Glutamatergic neuron (in vitro differentiated cells): Measurements from ENCODE around the gene LRRC73. TPM values are rescaled to one million over a fixed set of nuclear protein-coding genes. Genes with fewer than 3 reads are reported as not detected.

Experiments
- DNase-seq: peaks from one replicate; pipeline ENCODE4 v3.0.0; 2022
- H3K27ac Mint-ChIP-seq: one replicate; pipeline ENCODE4 v1.8.0; 2020; ENCODE audit warnings: mild to moderate bottlenecking, mixed read lengths, inconsistent platforms; ENCODE audit not compliant: unreplicated experiment
- H3K27me3 Mint-ChIP-seq: one replicate; pipeline ENCODE4 v1.8.0; 2020; ENCODE audit warnings: mild to moderate bottlenecking, moderate library complexity, mixed read lengths, inconsistent platforms; ENCODE audit not compliant: unreplicated experiment
- H3K36me3 Mint-ChIP-seq: one replicate; pipeline ENCODE4 v1.8.0; 2020; ENCODE audit warnings: mild to moderate bottlenecking, mixed read lengths, inconsistent platforms; ENCODE audit not compliant: unreplicated experiment
- H3K4me1 Mint-ChIP-seq: one replicate; pipeline ENCODE4 v1.8.0; 2020; ENCODE audit warnings: mild to moderate bottlenecking, low read depth, mixed read lengths, inconsistent platforms; ENCODE audit not compliant: unreplicated experiment
- H3K4me3 Mint-ChIP-seq: one replicate; pipeline ENCODE4 v1.8.0; 2020; ENCODE audit warnings: mild to moderate bottlenecking, mixed read lengths, inconsistent platforms; ENCODE audit not compliant: unreplicated experiment
- H3K9me3 Mint-ChIP-seq: one replicate; pipeline ENCODE4 v1.8.0; 2020; ENCODE audit warnings: mild to moderate bottlenecking, moderate library complexity, mixed read lengths, inconsistent platforms; ENCODE audit not compliant: unreplicated experiment
- total RNA-seq: library from RNA; stranded (reverse); fragmentation: NEBNext Ultra II Directional; extraction: Animal tissue kit (Norgen Biotek cat#: 25700); gene quantifications from one replicate; pipeline ENCODE4 v1.2.1, GENCODE V29; 2021; ENCODE audit not compliant: unreplicated experiment
- TF ChIP-seq, protein P1 (sequence below): fragments of 200-600 bp; sonication (generic); IDR thresholded peaks from one replicate; pipeline ENCODE4 v1.5.0; 2021; ENCODE audit not compliant: partially characterized antibody, unreplicated experiment

Gene LRRC73
- total RNA-seq, 1 donor from 2014 or later = 1.2 TPM

DNA sequence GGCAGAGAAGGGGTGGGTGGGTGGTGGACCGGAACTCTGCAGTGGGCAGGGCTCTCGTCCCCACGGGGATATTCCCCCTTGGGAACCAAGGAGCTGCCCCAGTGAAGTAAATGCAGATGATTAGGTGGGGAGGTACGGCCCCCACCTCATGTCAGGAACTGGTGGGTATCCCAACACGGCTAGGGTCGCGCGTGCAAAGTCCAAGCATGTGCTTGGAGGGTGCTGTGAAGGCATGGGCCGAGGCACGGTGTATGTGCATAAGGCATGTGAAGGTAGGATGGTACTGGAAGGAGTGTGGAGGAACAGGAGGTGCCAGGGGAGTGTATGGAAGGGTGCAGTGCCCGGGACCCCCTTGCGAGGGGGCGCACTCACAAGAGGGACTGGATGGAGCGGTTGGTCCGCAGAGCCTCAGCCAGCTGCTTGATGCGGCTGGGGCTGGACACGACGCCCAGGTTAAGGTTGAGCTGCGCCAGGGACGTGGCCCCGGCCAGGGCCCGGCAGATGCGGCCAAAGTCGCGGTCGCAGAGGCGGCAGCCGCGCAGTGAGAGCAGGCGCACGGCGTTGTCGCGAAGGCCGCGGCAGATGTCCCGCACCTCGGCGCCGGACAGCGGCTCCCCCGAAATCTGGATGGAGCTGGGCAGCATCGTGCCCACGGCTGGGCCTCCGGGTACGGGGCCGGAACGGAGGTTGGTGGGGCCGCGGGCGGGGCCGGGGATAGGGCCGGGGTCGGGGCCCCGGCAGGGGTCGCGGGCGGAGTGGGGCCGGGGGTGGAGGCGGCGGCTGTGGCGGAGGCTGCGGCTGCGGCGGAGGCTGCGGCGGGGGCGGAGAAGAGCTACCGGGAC is 783 bp downstream of the LRRC73 start:
- DNase-seq = peak; percentile 61
- TF ChIP-seq, protein P1, sequence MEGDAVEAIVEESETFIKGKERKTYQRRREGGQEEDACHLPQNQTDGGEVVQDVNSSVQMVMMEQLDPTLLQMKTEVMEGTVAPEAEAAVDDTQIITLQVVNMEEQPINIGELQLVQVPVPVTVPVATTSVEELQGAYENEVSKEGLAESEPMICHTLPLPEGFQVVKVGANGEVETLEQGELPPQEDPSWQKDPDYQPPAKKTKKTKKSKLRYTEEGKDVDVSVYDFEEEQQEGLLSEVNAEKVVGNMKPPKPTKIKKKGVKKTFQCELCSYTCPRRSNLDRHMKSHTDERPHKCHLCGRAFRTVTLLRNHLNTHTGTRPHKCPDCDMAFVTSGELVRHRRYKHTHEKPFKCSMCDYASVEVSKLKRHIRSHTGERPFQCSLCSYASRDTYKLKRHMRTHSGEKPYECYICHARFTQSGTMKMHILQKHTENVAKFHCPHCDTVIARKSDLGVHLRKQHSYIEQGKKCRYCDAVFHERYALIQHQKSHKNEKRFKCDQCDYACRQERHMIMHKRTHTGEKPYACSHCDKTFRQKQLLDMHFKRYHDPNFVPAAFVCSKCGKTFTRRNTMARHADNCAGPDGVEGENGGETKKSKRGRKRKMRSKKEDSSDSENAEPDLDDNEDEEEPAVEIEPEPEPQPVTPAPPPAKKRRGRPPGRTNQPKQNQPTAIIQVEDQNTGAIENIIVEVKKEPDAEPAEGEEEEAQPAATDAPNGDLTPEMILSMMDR = no peak
- Mint-ChIP-seq H3K4me1 (peaks cover 11% of the 10 kb centered on the region), H3K27me3 (peaks cover 20% of the 10 kb centered on the region), H3K9me3 (peaks cover 6% of the 10 kb centered on the region), H3K36me3 (peaks cover 4% of the 10 kb centered on the region), H3K27ac (peak overlapping the region; percentile 50), H3K4me3 (peak overlapping the region; percentile 91)

DNA sequence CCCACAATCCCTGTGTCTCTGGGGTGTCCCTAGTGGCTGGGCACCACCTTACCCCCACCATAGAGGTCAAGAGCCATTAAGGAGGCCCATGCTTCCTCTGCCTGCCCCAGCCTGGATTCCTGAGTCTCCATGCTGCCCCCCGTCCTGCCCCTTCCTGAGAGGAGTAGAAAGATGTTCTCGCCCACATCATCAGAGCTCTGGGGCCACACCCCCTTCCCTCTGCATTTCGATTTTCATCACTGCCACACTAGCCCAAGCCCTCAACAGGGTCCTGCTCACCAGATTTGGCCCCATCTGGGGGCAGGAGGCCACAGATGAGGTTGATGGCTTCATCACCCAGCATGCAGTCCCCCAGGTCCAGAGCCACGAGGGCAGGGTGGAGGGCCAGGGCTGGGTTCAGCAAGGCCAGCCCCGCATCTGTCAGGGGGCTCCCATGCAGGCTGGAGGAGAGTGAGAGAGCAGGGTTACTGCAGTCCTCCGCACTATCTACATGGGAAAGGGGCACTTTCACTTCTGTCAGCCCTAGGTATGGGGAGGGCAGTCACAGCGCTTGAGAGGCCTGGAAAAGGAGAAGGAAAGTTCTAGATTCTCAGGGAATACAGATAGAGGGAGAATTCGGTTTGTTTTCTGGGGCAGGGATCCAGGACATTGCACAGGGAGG is 1.5 kb downstream of the LRRC73 start:
- TF ChIP-seq, protein P1 = no peak
- H3K36me3 Mint-ChIP-seq = peaks cover 4% of the 10 kb centered on the region
- peak overlapping the region; percentile 91 for H3K4me3 Mint-ChIP-seq
- peaks cover 9% of the 10 kb centered on the region for H3K4me1 Mint-ChIP-seq
- DNase-seq = no peak
- peaks cover 20% of the 10 kb centered on the region for H3K27me3 Mint-ChIP-seq
- H3K27ac Mint-ChIP-seq = peak overlapping the region; percentile 63
- peaks cover 6% of the 10 kb centered on the region for H3K9me3 Mint-ChIP-seq

DNA sequence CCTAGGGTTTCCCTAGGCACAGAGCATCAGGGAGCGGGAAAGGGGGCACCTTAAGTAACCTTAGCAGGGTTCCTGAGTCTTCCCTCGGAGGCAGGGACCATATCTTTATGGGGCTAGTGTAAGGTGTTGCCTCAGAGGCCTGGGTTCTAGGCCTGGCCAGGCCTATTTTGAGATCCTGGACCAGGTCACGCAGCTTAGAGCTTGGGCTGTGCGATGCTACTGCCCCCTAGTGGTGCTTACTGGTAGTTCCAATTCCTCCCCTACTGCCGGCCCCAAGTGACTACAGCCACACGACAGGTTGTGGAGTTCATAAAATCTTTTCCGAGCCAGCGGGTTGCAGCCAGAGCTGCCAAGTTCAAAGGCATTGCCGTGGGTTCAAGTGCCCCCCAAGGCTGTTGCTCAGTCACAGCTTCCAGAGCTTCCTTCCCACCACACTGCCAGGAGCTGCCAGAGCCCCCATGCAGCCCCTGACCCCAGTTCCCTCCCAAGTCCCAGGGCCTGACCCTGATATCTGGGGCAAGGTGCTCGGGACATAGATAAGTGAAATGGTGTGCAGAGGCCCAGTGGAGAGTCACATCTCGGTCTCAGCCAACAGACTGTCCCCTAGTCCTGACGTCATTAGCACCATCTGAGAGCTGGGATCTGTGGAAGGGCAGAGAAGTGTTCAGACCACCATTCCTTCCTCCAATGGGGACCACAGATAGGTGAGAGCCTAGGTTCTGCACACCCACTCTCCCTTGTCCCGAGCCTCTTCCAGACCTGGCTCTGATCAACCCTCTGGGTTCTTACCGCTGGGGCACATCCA is 3.3 kb downstream of the LRRC73 start:
- TF ChIP-seq, protein P1 = peak; percentile 97
- peaks cover 8% of the 10 kb centered on the region for H3K9me3 Mint-ChIP-seq
- H3K36me3 Mint-ChIP-seq = peaks cover 4% of the 10 kb centered on the region

DNA sequence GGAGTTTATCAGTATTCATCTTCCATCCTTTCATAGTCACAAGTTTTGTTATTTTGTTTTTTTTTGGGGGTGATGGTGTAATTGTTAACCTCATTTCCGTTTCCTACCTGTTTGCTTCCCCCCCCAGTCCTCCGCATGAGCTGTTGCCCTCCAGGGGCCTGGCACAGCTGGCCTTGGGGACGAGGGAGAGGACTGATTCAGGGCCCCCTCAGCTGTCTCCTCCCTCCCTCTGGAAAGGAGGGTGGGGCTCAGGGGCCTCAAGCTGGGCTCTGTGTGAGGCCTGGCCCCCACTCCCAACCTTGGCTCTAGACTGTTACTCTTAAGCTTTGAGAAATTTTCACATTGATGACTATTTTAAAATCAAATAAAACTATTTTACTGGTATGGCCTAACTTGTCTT is 4.0 kb downstream of the LRRC73 start:
- no peaks in the 10 kb centered on the region for H3K36me3 Mint-ChIP-seq
- TF ChIP-seq, protein P1 = no peak
- no peak overlapping the region for H3K27ac Mint-ChIP-seq
- H3K27me3 Mint-ChIP-seq = peaks cover 17% of the 10 kb centered on the region
- peaks cover 8% of the 10 kb centered on the region for H3K9me3 Mint-ChIP-seq
- peaks cover 9% of the 10 kb centered on the region for H3K4me1 Mint-ChIP-seq
- H3K4me3 Mint-ChIP-seq = no peak overlapping the region
- no peak for DNase-seq

More for the DNA sequence above, 3.3 kb downstream of the LRRC73 start:
- peak; percentile 83 for DNase-seq
- Mint-ChIP-seq H3K4me3 (no peak overlapping the region), H3K27me3 (peaks cover 20% of the 10 kb centered on the region), H3K27ac (no peak overlapping the region), H3K4me1 (peaks cover 9% of the 10 kb centered on the region)
